HG03378 (cell line): Measurements from ENCODE around the gene INPP5J.
"Not testable (repeated sequence)": the region's sequence is repeated elsewhere in the genome, so short reads cannot be mapped to it uniquely, and the experiment has no call there.

ENCODE experiments used
- ATAC-seq: cut with Tn5 transposase; IDR thresholded peaks from one replicate; pipeline ENCODE4 v1.9.1; 2021; ENCODE audit warnings: mild to moderate bottlenecking, moderate library complexity; ENCODE audit not compliant: unreplicated experiment

Gene INPP5J

GRCh38 chr22:31086703-31087330 is 35.9 kb upstream of the INPP5J start:
- no peak for ATAC-seq

GRCh38 chr22:31087744-31088215 is 35.0 kb upstream of the INPP5J start:
- ATAC-seq = no peak

- ATAC-seq = no peak
These were observed 34.4 kb upstream of the INPP5J start for GRCh38 chr22:31088233-31088986.

GRCh38 chr22:31089160-31090100 is 33.3 kb upstream of the INPP5J start:
- ATAC-seq = no peak

GRCh38 chr22:31090217-31091085 is 32.3 kb upstream of the INPP5J start:
- no peak for ATAC-seq

GRCh38 chr22:31091106-31091975 is 31.4 kb upstream of the INPP5J start:
- ATAC-seq = no peak

- no peak for ATAC-seq
These were observed 30.6 kb upstream of the INPP5J start for GRCh38 chr22:31092161-31092560.

- ATAC-seq = no peak
These were observed 29.5 kb upstream of the INPP5J start for GRCh38 chr22:31093086-31093850.

- ATAC-seq = no peak
These were observed 28.7 kb upstream of the INPP5J start for GRCh38 chr22:31094021-31094551.

- no peak for ATAC-seq
These were observed 28.0 kb upstream of the INPP5J start for GRCh38 chr22:31094741-31095140.

- no peak for ATAC-seq
These were observed 27.0 kb upstream of the INPP5J start for GRCh38 chr22:31095637-31096249.

- no peak for ATAC-seq
These were observed 26.0 kb upstream of the INPP5J start for GRCh38 chr22:31096657-31097279.

- not testable (repeated sequence) for ATAC-seq
These were observed 25.2 kb upstream of the INPP5J start for GRCh38 chr22:31097539-31097938.

- ATAC-seq = no peak
These were observed 24.7 kb upstream of the INPP5J start for GRCh38 chr22:31097941-31098631.

GRCh38 chr22:31098632-31099110 is 24.1 kb upstream of the INPP5J start:
- ATAC-seq = no peak

GRCh38 chr22:31099386-31099785 is 23.4 kb upstream of the INPP5J start:
- ATAC-seq = no peak
